SHP77 treated with DMSO at 0.1 percent for 48 hours (cell line): ENCODE data around the gene DCTPP1.
"Not testable (repeated sequence)": the region's sequence is repeated elsewhere in the genome, so short reads cannot be mapped to it uniquely, and the experiment has no call there.

Experiments
- DNase-seq: peaks from one replicate; lab custom pipeline; 2025; lab: John Stamatoyannopoulos, UW

Gene DCTPP1

GRCh38 chr16:30413112-30413806 is 16.6 kb downstream of the DCTPP1 start:
- no peak for DNase-seq

- peak; percentile 89 for DNase-seq
These were observed 20.4 kb downstream of the DCTPP1 start for GRCh38 chr16:30409125-30410060.

DNA sequence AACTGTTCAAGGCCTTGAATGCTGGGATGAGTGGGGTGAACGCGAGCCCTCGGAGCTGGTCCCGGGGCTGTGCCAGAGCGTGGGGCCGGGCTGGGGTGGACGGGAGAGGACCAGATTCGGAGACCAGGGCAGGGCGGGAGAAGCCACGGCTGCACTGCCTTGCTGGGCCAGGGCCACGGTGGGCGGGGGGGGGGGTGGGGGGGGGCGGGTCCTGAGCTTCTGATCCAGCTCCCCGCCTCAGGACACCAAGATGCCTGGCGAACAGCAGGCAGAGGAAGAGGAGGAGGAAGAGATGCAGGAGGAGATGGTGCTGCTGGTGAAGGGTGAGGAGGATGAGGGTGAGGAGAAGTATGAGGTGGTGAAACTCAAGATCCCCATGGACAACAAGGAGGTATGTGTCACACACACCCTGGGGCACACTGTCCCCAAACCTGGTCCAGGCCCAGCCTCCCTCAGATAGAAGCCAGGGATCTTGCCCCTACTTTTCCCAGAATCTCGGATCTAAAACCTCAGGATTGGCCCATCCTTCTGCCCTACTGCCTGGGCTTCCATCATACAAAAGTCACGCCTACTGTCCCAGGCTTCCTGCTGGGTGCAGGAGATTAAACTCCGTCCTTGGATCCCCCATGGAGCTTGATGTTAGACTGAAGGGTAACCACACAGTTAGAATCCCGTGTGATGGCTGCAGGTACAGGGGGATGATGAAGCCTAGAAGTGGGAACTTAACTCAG is 21.9 kb downstream of the DCTPP1 start:
- no peak for DNase-seq

GRCh38 chr16:30407102-30407803 is 22.6 kb downstream of the DCTPP1 start, which contains the start of gene ZNF771:
ZNF771 (plus strand) TSS chr16:30407606; CDS start chr16:30408054, 448 bp downstream.
- peak; percentile 80 for DNase-seq

DNA sequence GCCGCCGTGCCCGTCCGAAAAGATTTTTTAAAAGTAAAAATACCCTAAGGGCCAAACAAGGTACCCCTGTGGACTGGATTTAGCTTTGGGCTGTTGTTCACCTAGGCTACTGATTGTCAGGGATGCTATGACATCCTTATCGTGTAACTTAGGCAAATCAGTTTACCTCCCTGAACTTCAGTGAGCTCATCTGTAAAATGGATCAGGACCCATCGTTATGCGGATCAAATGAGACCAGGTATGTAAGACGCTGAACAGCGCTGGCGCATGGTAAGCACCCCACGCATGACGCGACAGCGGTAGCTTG is 23.1 kb downstream of the DCTPP1 start:
- DNase-seq: no peak

GRCh38 chr16:30401768-30402425 is 27.9 kb downstream of the DCTPP1 start:
- no peak for DNase-seq

DNA sequence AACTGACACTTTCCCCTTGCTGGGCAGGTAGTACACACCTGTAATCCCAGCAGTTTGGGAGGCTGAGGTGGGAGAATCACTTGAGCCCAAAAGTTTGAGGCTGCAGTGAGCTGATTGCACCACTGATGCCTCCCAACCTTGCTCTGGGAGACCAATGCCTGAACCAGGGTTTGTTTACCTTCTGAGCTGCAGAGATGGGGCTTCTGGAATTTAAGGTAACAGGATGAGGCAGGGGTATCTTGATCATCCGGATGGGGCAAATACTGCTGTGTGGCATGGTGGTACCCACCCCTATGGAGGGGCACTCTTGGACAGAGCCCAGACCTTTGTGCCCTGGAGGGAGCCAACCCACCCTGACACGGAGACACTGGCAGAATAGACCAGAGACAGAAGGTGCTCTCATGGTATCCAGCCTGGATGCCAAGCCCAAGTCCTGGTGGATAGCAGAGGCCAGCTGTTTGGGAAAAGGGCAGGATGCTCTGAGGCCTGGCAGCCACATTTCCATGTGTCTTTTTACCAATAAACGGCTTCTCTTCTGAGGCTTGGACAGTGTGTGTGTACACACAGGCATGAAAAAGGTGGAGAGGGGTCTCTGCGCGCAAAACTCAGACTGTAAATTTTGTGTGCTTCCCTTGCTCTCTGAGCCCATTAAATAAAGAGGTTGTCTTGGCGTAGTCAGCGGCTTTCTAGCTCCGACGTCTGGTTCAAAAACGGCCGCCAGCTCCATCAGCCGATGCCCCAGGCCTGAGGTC is 30.2 kb downstream of the DCTPP1 start:
- DNase-seq: no peak

DNA sequence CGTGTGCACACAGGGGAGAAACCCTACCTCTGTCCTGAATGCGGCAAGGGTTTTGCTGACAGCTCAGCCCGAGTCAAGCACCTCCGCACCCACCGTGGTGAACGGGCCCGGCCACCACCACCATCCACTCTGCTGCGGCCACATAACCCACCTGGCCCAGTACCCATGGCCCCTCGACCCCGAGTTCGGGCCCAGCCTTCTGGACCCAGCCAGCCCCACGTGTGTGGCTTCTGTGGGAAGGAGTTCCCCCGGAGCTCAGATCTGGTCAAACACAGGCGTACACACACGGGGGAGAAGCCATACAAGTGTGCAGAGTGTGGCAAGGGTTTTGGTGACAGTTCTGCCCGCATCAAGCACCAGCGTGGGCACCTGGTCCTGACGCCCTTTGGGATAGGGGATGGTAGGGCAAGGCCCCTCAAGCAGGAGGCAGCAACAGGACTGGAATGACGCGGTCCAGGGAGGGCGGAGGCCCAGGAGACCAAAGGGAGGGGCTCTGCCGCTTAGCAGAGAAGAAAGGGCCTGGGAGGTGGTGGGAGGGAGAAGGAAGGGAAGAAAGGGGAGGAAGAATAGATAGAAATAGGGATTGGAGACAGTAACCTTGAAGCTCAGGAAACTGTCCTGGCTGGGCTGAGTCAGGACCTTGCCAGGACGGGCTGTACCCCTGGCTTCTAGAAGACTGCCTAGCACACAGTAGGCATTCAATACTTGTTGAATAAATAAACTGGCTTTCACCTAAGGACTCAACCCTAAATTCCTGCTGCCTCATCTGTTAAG is 31.0 kb downstream of the DCTPP1 start:
- DNase-seq: no peak

- DNase-seq: no peak
These were observed 31.8 kb downstream of the DCTPP1 start for GRCh38 chr16:30397776-30398660.

DNA sequence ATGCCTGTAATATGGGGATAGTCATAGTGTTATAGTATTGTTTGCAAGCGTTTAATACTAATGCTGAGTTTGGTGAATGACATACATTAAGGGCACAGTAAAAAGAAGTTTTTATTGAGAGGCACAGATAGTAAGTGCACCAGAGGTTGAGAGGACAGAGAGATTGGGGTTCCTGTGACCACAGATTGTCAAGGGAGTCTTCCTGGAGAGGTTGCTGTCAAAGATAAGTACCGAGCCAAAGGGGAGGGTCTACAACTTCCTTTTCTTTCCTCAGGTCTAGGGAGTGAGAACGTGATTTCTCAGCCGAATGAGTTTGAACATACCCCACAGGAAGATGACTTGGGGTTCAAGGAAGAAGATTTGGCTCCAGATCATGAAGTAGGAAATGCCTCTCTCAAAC is 32.8 kb downstream of the DCTPP1 start:
- DNase-seq: no peak

DNA sequence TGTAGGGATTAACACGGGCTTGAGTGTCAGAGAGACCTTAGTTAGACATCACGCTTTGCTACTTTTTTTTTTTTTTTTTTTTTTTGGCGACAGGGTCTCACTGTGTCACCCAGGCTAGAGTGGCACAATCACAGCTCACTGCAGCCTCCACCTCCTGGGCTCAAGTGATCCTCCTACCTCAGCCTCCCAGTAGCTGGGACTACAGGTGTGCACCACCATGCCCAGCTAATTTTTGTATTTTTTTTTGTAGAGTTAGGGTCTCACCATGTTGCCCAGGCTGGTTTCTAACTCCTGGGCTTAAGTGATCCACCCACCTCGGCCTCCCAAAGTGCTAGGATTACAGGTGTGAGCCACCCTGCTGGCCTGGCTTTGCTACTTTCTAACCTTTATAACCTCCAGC is 33.2 kb downstream of the DCTPP1 start:
- DNase-seq: not testable (repeated sequence)

DNA sequence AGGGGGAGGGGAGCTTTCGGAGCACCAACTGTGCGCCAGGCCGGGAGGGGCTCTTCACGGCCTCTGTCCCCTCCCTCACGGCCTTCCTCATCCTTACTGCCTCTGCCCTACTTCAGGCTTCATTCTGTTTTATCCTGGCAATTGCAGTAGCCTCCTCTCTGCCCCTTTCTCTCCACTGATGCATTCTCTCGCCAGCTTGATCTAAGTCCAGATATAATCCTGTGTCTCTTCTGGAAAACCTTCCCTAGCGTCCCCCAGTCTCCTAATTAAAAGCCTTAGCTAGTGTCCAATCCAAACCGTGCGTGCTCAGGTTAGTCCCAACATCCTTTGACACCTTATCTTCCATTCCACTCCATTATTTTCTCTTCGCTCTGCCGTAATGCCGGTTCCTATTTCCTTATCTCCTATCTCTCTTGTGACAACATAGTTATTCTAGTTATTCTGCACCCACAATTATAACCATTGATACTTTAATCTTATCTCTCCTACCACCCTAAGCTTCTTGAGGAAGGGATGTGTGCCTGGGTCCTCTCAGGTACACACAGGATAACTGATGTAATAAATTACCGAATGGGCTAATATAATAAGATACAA is 33.7 kb downstream of the DCTPP1 start:
- DNase-seq: no peak

GRCh38 chr16:30395155-30395991 is 34.5 kb downstream of the DCTPP1 start, which contains the start of gene ZNF48:
ZNF48 (plus strand) TSS chr16:30395420; CDS start chr16:30395795, 375 bp downstream.
- DNase-seq: peak; percentile 92

DNA sequence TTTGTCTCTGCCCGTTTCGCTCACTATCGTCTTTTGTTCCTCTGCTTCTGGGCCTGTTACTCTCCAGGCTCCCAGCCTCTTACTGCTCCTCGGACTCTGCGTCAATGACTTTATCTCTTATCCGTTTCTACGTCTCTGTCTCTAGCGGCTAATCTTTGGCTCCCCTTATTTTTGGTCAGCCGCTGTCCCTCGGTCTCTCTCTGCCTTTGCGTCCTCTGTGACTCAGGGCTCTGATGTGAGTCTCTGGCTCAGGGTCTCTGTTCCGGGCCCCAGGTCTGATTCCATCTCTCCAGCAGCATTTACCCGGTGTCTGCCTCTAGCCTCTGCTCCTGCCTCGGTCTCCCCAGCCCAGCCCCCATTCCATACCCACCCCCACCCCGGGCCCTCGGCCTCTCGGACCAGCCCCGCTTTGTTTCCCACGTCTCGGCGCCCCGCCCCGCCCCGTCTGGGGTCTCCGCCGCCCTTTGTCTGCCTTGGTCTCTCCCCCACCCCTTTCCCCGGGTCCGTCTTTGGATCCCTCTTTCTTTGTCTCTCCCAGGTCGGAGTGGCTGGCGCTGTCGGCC is 35.2 kb downstream of the DCTPP1 start:
- no peak for DNase-seq

DNA sequence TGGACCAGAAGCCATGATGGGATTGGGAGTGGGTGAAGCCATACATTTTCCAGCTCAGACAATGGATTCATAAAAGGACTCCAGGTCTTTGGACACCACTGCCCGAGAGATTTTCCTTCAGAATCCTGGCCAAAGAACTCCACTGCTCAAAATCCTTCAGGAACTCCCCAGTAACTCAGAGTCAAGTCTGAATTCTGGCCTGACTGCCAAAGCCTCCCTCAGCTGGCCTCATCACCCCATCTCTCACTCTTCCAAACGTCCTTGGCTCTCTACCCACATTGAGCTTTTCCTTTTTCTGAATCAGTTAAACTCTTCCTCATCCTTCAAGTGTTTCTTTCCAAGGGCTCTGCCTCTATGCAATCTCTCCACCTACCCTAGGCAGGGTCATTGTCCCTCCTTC is 46.3 kb downstream of the DCTPP1 start:
- no peak for DNase-seq

GRCh38 chr16:30382111-30382881 is 47.5 kb downstream of the DCTPP1 start, which contains the start of gene SEPTIN1:
SEPTIN1 (minus strand) TSS chr16:30382561; CDS start chr16:30382542, 19 bp downstream.
- no peak for DNase-seq
